Measurements from ENCODE around the gene THTPA.

The THTPA gene

GRCh38 chr14:23551266-23552028, 4.6 kb upstream of the THTPA start, which contains the start of gene ZFHX2:
TSS of gene ZFHX2 (minus strand) at chr14:23551765. CDS start at chr14:23535325, 16,440 bp downstream.
- peak; percentile 76 for DNase-seq (ENCODE audit: low read depth)

DNA sequence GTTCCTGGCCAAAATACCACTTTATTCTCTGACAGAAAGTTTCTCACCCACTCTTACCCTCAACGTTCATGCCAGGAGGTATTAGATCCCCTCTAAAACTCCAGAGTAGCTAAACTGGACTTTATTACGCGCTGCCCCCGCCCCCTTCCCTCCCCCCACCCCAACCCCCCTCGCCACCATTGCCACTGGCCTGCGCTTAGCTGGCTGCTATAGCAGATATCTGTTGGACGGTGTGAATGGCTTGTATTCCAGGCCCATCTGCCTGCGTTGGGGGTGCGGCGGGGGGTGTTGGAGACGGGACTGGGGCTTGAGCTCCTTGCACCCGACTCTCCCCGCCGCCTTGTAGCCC, 564 bp upstream of the THTPA start:
- no peak for DNase-seq (ENCODE audit: low read depth)

DNA sequence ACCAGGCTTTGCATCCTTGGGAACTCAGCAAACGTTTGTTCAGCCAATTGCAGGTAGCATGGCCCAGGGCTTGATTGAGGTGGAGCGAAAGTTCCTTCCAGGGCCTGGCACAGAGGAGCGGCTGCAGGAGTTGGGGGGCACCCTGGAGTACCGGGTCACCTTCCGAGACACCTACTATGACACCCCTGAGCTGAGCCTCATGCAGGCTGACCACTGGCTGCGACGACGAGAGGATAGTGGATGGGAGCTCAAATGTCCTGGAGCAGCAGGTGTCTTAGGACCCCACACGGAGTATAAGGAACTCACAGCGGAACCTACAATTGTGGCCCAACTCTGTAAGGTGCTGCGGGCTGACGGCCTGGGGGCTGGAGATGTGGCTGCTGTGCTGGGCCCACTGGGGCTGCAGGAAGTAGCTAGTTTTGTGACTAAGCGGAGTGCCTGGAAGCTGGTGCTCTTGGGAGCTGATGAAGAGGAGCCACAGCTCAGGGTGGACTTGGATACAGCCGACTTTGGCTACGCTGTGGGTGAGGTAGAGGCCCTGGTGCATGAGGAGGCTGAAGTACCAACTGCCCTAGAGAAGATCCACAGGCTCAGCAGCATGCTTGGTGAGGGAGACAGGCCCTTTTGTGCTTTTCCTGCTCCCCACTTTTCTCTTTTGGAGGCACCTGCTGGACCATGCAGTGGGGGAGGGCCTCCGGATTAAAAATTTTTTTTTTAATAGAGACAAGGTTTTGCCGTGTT, 799 bp downstream of the THTPA start:
- no peak for DNase-seq (ENCODE audit: low read depth)

- no peak for DNase-seq (ENCODE audit: low read depth)
Measured at GRCh38 chr14:23557521-23557920, 1.4 kb downstream of the THTPA start.

GRCh38 chr14:23557946-23558345, 1.9 kb downstream of the THTPA start:
- DNase-seq (ENCODE audit: low read depth), result no peak

DNA sequence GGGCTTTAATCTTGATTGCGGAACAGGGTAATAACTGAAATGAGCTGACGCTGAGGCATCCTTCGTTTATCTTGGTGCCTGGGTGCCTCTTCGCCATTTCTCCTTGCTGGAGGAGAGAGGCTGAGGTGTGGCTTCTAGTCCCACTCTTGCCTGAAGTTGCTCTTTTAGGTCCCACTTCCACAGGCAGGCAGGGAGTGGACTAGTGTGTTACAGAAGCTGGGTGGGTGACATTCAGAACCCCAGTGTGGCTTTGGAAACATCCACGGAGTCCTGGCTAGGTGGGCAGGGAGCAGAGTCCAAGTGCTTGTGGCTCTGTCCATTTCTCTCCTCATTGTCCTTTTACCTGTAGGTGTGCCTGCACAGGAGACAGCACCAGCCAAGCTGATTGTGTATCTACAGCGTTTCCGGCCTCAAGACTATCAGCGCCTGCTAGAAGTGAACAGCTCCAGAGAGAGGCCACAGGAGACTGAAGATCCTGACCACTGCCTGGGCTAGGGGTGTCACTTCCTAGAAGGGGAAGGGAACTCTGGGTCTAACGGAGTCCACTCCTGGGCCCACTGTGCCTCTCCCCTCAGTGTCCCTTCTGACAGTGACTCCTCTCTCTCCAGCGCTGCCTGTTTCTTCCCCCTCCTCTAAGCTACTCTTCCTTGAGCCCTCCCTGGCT, 2.4 kb downstream of the THTPA start:
- DNase-seq (ENCODE audit: low read depth), result no peak

- peak; percentile 45 for DNase-seq (ENCODE audit: low read depth)
Measured at GRCh38 chr14:23559010-23559925, 3.2 kb downstream of the THTPA start.

DNA sequence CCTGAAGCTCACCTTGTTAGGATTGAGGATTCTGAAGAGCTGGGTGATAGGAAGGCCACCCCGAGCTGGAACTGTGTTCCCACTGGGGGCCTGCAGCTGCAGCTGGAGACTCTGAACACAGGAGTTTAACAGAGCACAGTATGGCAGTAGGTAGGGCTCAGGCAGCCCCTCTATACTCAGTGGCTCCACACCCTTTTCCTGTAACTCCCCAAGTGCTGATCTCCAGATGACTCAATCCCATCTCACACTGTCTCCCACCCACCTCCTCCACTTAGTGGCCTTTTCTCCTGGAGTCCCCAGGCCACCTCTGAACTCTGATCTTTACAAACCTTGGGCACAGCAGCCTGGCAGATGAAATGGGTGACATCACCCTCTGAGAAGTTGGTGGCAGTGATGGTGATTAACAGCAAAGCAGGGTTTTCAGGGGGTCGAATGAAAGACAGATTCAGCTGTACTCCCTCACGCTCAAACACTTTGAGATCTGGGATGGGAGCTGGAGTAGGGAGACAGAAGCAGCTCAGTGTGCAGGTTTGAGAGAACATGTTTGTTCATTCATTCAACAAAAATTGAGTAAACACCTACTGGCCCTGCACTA, 4.0 kb downstream of the THTPA start:
- DNase-seq (ENCODE audit: low read depth), result no peak

- DNase-seq (ENCODE audit: low read depth), result no peak
Measured at GRCh38 chr14:23561259-23561658, 5.2 kb downstream of the THTPA start.

DNA sequence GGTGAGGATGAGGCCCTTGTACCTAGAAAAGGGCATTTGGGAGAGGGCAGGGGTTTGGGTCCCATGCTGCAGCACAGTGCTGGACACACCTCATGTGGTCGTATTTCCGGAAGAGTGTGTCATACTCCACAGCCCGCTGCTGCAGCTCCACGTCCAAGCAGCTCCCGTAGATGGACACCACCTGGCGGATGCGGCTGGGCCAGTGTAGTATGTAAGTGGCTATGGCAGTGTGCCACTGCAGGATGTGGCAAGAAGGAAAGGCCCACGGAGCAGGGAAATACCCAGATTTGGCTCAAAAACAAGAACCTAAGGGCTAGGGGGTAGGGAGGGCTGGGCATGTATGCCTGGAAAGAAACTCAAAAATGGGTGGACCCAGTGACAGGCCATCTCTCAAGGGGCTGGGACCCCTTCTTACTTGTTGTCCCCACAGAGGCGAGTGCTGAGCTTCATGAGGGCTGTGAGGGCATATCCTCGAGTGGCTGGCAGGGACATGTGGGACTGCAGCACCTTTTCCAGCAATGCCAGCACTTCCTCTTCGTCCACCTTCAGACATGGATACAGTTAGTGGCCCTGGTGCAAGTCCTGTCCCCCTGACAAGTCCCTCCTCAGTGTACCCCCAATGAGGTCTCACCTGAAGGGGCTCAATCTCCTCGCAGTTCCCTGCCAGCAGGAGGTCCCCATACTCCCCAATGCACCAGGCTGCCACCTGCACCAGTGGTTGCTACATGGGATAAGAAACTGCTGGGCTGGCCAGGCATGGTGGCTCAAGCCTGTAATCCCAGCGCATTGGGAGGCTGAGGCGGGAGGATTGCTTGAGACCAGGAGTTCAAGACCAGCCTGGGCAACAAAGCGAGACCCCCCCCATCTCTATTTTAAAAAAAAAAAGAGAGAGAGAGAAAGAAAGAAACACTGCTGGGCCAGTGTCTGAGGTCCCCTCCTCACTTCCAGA, 6.1 kb downstream of the THTPA start:
- no peak for DNase-seq (ENCODE audit: low read depth)

GRCh38 chr14:23562822-23563472, 6.9 kb downstream of the THTPA start:
- peak; percentile 34 for DNase-seq (ENCODE audit: low read depth)

- DNase-seq (ENCODE audit: low read depth), result no peak
Measured at GRCh38 chr14:23563473-23564180, 7.6 kb downstream of the THTPA start.

DNA sequence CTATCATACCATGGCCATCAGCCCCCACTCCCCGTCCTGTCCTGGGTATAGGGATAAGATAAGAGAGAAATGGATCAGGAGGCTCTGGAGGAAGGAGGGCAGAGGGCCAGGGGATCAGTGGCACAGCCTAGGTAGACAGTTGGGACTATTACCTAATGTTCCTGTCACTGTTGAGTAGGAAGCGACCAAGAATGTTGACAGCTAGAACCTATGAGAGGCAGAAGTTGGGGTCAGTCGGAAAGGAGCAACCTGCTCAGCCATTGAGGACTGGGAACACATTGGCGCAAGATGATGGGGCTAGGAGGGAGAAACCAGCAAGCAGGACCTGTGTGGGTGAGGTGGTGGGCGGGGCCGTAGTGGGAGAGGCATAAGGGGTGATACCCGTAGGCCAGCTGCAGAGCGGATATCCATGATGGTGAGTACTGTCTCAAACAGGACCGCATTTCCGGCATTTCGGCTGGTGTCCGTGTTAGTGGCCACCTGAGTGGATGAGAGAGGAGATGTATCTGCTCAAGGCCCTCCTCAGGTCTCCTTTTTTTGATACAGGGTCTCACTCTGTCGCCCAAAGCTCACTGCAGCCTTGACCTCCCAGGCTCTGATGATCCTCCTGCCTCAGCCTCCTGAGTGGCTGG, 8.2 kb downstream of the THTPA start:
- DNase-seq (ENCODE audit: low read depth), result no peak

DNA sequence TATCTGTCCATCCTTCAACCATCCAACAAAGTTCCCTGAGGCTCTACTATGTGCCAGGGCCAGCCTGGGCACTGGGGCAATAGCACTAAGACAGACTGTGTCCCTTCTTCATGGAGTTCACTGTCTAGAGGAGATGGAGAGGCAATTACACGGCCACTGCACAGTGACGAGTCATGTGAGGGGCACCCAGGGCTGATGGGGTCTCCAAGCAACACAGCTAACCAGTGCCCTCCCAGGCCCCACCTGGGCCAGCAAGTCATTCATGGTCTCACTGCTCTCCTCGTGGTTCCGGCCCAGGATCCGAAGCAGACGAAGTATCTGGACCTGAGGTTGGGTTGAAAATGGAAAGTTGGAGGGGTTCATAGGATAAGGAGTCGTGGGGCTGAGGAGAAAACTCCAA, 8.8 kb downstream of the THTPA start:
- DNase-seq (ENCODE audit: low read depth), result no peak

DNA sequence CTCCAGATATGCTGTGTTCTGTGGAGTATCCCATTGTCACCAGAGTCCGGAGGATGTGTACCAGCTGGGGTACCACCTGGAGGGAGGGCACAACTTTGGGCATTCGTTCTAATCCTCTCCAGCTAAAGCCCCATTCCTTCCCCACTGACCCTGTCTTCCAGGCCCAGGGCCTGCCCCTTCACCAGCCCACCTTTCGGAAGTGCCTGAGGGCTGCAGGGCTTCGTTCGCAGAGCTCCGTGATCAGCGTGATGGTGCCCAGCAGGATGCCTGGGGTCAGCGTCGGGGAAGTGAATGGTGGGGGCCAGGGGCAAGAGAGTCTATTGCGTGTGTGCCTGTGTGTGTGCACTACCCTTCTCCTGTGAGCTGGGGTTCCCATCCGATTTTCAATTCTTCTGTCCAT, 9.6 kb downstream of the THTPA start:
- no peak for DNase-seq (ENCODE audit: low read depth)

- DNase-seq (ENCODE audit: low read depth), result no peak
Measured at GRCh38 chr14:23566112-23566777, 10.2 kb downstream of the THTPA start.

GRCh38 chr14:23566778-23567185, 10.7 kb downstream of the THTPA start:
- DNase-seq (ENCODE audit: low read depth), result no peak
